Neural progenitor cell (in vitro differentiated cells): Measurements from ENCODE around the gene DPM3.

ENCODE experiments used
- EZH2 ChIP-seq: fragments of 200-600 bp; sonication (generic); IDR thresholded peaks from 2 replicates; pipeline ENCODE4 v1.6.1; 2017; ENCODE audit warnings: antibody characterized with exemption, mild to moderate bottlenecking, moderate library complexity
- EZH2phosphoT487 ChIP-seq: fragments of 200-600 bp; sonication (generic); IDR thresholded peaks from 2 replicates; pipeline ENCODE4 v1.6.1; 2017; ENCODE audit warnings: antibody characterized with exemption
- TF ChIP-seq, protein P1 (sequence below): fragments of 200-600 bp; sonication (generic); IDR thresholded peaks from 2 replicates; pipeline ENCODE4 v1.5.1; 2017; ENCODE audit warnings: antibody characterized with exemption, mild to moderate bottlenecking

DNA sequence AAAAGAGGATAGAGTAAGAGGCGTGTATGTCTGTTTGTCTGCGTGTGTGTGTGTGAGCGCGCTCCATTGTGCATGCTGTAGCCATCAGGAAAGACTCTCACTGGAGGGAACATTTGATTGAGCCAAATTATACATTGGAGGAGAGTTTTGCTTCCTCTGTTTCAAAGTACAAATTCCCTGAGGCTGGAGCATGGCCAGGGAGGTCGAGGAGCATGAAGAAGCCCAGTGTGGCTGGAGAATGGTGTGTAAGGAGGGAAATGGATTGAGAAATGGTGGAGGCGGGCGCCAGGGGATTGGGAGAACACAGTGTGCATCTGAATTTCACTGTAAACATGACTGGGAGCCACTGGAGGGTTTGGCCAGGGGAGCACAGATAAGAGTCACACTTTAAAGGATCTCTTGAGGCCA, 34.7 kb downstream of the DPM3 start:
- TF ChIP-seq, protein P1, sequence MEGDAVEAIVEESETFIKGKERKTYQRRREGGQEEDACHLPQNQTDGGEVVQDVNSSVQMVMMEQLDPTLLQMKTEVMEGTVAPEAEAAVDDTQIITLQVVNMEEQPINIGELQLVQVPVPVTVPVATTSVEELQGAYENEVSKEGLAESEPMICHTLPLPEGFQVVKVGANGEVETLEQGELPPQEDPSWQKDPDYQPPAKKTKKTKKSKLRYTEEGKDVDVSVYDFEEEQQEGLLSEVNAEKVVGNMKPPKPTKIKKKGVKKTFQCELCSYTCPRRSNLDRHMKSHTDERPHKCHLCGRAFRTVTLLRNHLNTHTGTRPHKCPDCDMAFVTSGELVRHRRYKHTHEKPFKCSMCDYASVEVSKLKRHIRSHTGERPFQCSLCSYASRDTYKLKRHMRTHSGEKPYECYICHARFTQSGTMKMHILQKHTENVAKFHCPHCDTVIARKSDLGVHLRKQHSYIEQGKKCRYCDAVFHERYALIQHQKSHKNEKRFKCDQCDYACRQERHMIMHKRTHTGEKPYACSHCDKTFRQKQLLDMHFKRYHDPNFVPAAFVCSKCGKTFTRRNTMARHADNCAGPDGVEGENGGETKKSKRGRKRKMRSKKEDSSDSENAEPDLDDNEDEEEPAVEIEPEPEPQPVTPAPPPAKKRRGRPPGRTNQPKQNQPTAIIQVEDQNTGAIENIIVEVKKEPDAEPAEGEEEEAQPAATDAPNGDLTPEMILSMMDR, result no peak
- no peak for TF ChIP-seq EZH2
- no peak for TF ChIP-seq EZH2phosphoT487
